ENCODE data around the gene SLC15A3. TPM values are rescaled to one million over a fixed set of nuclear protein-coding genes. Genes with fewer than 3 reads are reported as not detected.

The SLC15A3 gene
- polyA plus RNA-seq, 3 donors: 27.1 to 121 (median 35.0) TPM

DNA sequence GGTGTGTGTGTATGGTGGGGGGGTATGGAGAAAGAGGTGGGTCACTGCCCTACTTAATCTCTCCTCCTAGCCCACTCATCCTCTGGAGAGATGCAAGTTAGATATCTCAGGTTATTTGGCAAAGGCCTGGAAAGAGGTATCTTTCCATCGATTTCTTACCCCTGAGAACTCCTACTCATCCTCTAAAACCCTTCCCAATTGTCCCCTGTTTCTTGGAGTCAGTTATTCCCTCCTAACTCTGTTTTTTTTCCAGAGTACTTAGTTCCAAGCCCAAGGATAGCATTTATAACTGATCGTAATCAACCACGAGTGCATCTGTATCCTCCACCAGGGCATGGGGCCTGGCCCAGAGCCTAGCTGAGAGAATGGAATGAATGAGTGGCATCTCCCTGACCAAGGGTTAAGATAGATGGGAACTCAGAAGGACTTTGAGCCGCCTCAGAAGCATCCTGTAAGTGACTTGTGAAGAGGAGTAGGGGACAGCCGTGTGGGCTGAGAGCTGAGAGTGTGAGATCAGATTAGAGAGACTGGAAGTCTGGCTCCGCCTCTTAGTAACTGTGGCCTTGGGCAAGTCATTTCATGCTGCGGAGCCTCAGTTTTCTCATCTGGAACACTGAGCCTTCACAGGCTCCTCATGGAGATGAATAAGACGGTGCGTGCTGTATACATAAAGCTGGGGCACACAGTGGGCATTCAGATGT, 35.8 kb upstream of the SLC15A3 start:
- Histone ChIP-seq H2AFZ (ENCODE audit: insufficient read depth, low read depth, low read length, poor library complexity, severe bottlenecking) (no peak overlapping the region), H3K27me3 (ENCODE audit: control insufficient read depth in 2 of 2, insufficient read depth in 2 of 2, low read length in 2 of 2) (peaks cover 0 to 2% of the 10 kb centered on the region in 2 donors), H3K4me1 (ENCODE audit: control insufficient read depth in 1 of 2, insufficient read depth in 2 of 2, low read length in 2 of 2) (peaks cover 7 to 13% of the 10 kb centered on the region in 2 donors), H3K79me2 (ENCODE audit: insufficient read depth, low read length) (no peaks in the 10 kb centered on the region), H3K9ac (ENCODE audit: insufficient read depth, low read length, poor library complexity, severe bottlenecking) (no peak overlapping the region), H3K4me3 (replicated peaks in 1 of 3; ENCODE audit: low read depth in 2 of 3, low read length in 3 of 3) (no peak overlapping the region), H4K20me1 (ENCODE audit: insufficient read depth, low read length) (no peaks in the 10 kb centered on the region), H3K4me2 (replicated peaks; ENCODE audit: extremely low read depth, low read length, poor library complexity, severe bottlenecking) (no peak overlapping the region), H3K9me3 (replicated peaks in 1 of 2; ENCODE audit: control insufficient read depth in 1 of 2, insufficient read depth in 1 of 2, low read length in 2 of 2) (no peaks in the 10 kb centered on the region), H3K36me3 (replicated peaks in 1 of 2; ENCODE audit: control insufficient read depth in 1 of 2, insufficient read depth in 2 of 2, low read length in 2 of 2) (no peaks in the 10 kb centered on the region), H3K27ac (ENCODE audit: low read depth in 1 of 2, low read length in 2 of 2) (no peak overlapping the region)
- peaks cover 0 to 1% (median 0%) of the 10 kb centered on the region in 7 donors for H3K9me3 Mint-ChIP-seq
- peaks cover 5 to 27% (median 11%) of the 10 kb centered on the region in 3 donors for H3K27me3 Mint-ChIP-seq (ENCODE audit: low read depth in 3 of 3)
- 98% methylated on average over 7 of the region's 9 CpGs for WGBS (ENCODE audit: insufficient coverage)
- intact Hi-C loops (cut with micrococcal nuclease): no loop called here
- H3K4me3 Mint-ChIP-seq: no peak overlapping the region
- H3K27ac Mint-ChIP-seq: no peak overlapping the region
- TF ChIP-seq, protein P1, sequence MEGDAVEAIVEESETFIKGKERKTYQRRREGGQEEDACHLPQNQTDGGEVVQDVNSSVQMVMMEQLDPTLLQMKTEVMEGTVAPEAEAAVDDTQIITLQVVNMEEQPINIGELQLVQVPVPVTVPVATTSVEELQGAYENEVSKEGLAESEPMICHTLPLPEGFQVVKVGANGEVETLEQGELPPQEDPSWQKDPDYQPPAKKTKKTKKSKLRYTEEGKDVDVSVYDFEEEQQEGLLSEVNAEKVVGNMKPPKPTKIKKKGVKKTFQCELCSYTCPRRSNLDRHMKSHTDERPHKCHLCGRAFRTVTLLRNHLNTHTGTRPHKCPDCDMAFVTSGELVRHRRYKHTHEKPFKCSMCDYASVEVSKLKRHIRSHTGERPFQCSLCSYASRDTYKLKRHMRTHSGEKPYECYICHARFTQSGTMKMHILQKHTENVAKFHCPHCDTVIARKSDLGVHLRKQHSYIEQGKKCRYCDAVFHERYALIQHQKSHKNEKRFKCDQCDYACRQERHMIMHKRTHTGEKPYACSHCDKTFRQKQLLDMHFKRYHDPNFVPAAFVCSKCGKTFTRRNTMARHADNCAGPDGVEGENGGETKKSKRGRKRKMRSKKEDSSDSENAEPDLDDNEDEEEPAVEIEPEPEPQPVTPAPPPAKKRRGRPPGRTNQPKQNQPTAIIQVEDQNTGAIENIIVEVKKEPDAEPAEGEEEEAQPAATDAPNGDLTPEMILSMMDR (IDR thresholded peaks at IDR 0.05): no peak
- H3K36me3 Mint-ChIP-seq: peaks cover 0 to 3% of the 10 kb centered on the region in 2 donors
- no peak for DNase-seq
- peaks cover 21% of the 10 kb centered on the region for H3K4me1 Mint-ChIP-seq

DNA sequence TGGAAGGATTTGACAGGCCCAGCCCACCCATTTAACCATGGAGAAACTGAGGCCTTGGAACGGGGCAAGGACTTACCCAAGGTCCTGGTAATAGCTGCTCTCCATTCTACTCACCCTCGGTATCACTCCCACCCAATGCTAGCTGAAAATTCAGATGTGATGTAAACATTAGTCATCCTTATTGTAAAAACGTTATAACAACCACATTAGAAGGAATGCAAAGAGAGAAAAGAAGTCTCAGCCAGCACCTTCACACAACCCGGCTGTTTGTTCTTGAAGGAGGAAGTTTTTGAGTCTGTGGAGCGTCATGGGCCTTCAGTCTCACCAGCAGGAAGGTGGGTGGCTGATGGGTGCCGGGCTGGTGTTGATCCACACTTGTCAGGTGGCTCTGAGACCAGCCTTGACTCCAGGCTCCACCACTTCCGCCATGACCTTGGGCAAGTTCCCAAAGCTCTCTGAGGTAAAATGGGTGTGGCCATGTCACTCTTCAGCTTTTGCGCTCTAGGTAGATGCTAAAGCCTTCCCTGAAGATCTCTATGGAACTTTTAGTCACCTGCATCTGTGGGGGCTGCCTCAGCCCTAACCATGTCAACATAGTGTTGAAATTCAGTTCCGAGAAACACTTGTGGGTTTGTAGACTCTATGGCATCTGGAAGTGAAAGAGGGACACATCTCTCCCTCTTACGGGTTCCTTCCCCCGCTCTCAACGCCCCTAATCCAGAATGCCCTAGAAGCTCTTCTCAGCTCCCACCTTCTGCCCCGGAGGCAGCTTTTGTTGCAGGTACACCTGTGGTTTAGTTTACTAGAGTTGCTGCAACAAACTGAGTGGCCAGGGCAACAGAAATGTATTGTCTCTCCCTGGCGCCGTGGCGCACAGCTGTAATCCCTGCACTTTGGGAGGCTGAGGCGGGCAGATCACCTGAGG, 34.3 kb upstream of the SLC15A3 start:
- Mint-ChIP-seq H3K4me3 (no peak overlapping the region), H3K4me1 (peaks cover 21% of the 10 kb centered on the region), H3K27me3 (ENCODE audit: low read depth in 3 of 3) (peaks cover 10 to 26% (median 11%) of the 10 kb centered on the region in 3 donors), H3K27ac (peak overlapping the region in 3 of 7 donors; percentile 0 to 72 (median 68)), H3K9me3 (peaks cover 0 to 1% (median 0%) of the 10 kb centered on the region in 7 donors), H3K36me3 (peaks cover 0 to 3% of the 10 kb centered on the region in 2 donors)
- DNase-seq: peak in 2 of 3 donors; percentile 17 to 33
- no peaks in the 10 kb centered on the region for H3K27me3 ChIP-seq (ENCODE audit: control insufficient read depth in 2 of 2, insufficient read depth in 2 of 2, low read length in 2 of 2)
- TF ChIP-seq, protein P1 (IDR thresholded peaks at IDR 0.05): no peak
- peaks cover 7 to 13% of the 10 kb centered on the region in 2 donors for H3K4me1 ChIP-seq (ENCODE audit: control insufficient read depth in 1 of 2, insufficient read depth in 2 of 2, low read length in 2 of 2)
- H3K9me3 ChIP-seq (replicated peaks in 1 of 2; ENCODE audit: control insufficient read depth in 1 of 2, insufficient read depth in 1 of 2, low read length in 2 of 2): no peaks in the 10 kb centered on the region
- no peaks in the 10 kb centered on the region for H3K36me3 ChIP-seq (replicated peaks in 1 of 2; ENCODE audit: control insufficient read depth in 1 of 2, insufficient read depth in 2 of 2, low read length in 2 of 2)
- H3K27ac ChIP-seq (ENCODE audit: low read depth in 1 of 2, low read length in 2 of 2): no peak overlapping the region
- intact Hi-C loops (cut with micrococcal nuclease): no loop called here
- no peaks in the 10 kb centered on the region for H3K79me2 ChIP-seq (ENCODE audit: insufficient read depth, low read length)
- H3K4me3 ChIP-seq (replicated peaks in 1 of 3; ENCODE audit: low read depth in 2 of 3, low read length in 3 of 3): no peak overlapping the region
- no peak overlapping the region for H3K9ac ChIP-seq (ENCODE audit: insufficient read depth, low read length, poor library complexity, severe bottlenecking)
- H2AFZ ChIP-seq (ENCODE audit: insufficient read depth, low read depth, low read length, poor library complexity, severe bottlenecking): peak overlapping the region; percentile 20
- no peaks in the 10 kb centered on the region for H4K20me1 ChIP-seq (ENCODE audit: insufficient read depth, low read length)
- H3K4me2 ChIP-seq (replicated peaks; ENCODE audit: extremely low read depth, low read length, poor library complexity, severe bottlenecking): no peak overlapping the region
- 73% methylated on average over 9 of the region's 17 CpGs for WGBS (ENCODE audit: insufficient coverage)

Measured in CD14-positive monocyte (primary cell).